HepG2 (cell line): Measurements from ENCODE around the gene NFATC2.

Experiments used
- AKAP8 ChIP-seq: sonication (generic); formaldehyde crosslinking; IDR thresholded peaks from 2 replicates; pipeline ENCODE4 v1.5.1; 2020; ENCODE audit warnings: mild to moderate bottlenecking, missing genetic modification reagents
- DPF2 ChIP-seq: sonication (generic); formaldehyde crosslinking; IDR thresholded peaks from 2 replicates; pipeline ENCODE4 v1.4.0; 2020; ENCODE audit warnings: mild to moderate bottlenecking, low read depth, missing genetic modification reagents, borderline replicate concordance
- ELF1 ChIP-seq: sonication (generic); formaldehyde crosslinking; IDR thresholded peaks from 2 replicates; pipeline ENCODE4 v1.4.0; 2020; ENCODE audit warnings: missing genetic modification reagents
- EZH2 ChIP-seq: conservative IDR thresholded peaks from 2 replicates; pipeline ENCODE4 v1.6.1; 2012; ENCODE audit warnings: mild to moderate bottlenecking, low read depth, low read length, moderate library complexity
- POLR2AphosphoS5 ChIP-seq: IDR thresholded peaks from 2 replicates; pipeline ENCODE4 v1.6.1; 2012; ENCODE audit warnings: low read depth, low read length
- RBFOX2 ChIP-seq: fragments of 200-400 bp; formaldehyde crosslinking; IDR thresholded peaks from 2 replicates; pipeline ENCODE4 v1.6.1; 2017; ENCODE audit warnings: low read depth, mild to moderate bottlenecking, low read length
- YEATS4 ChIP-seq: sonication (generic); formaldehyde crosslinking; IDR thresholded peaks from 2 replicates; pipeline ENCODE4 v1.4.0; 2020; ENCODE audit warnings: missing genetic modification reagents, borderline replicate concordance
- ZNF207 ChIP-seq: fragments of 450-650 bp; IDR thresholded peaks from 2 replicates; pipeline ENCODE4 v1.6.1; 2016; ENCODE audit warnings: antibody characterized with exemption, borderline replicate concordance
- ZSCAN9 ChIP-seq: IDR thresholded peaks from 2 replicates; pipeline ENCODE4 v1.6.1; 2016; ENCODE audit warnings: borderline replicate concordance

GRCh38 chr20:51429696-51430095, 112.8 kb downstream of the NFATC2 start:
- no peak for TF ChIP-seq POLR2AphosphoS5
- no peak for TF ChIP-seq ZSCAN9 (CRISPR knock-in tag)
- TF ChIP-seq AKAP8 = no peak
- TF ChIP-seq ELF1 (CRISPR knock-in tag) = no peak
- no peak for TF ChIP-seq DPF2 (CRISPR knock-in tag)
- no peak for TF ChIP-seq ZNF207
- TF ChIP-seq EZH2 = no peak
- TF ChIP-seq YEATS4 = no peak
- no peak for TF ChIP-seq RBFOX2
